ENCODE results near the gene VAX1. TPM values are rescaled to one million over a fixed set of nuclear protein-coding genes. Genes with fewer than 3 reads are reported as not detected.

Gene VAX1
- total RNA-seq, 2 experiments from 2014 or later: not detected

DNA sequence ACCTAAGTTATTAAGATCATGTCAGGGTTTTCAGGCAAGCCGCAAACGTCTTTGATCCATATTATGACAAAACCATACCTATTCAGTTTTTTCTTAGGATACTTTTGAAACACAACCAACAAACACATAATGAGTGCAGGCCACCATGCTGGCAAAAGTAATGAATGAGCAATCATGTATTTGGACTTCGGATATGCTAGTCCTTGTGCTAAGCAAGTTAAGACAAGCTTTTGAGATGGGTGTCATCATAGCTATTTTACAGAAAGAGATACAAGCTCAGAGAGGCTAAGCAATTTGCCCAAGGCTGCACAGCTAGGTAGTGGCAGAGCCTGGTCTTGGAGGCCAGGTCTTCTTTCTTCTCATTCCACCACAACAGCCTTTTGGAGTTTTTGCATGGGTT is 46.8 kb upstream of the VAX1 start:
- no peaks in the 10 kb centered on the region for H3K9me2 ChIP-seq (ENCODE audit: insufficient read depth, low read length)
- H2AFZ ChIP-seq (ENCODE audit: low read length): no peak overlapping the region
- no peak for TF ChIP-seq EZH2phosphoT487 (IDR thresholded peaks at IDR 0.05; ENCODE audit: borderline replicate concordance, low read depth, low read length)
- TF ChIP-seq, protein P1, sequence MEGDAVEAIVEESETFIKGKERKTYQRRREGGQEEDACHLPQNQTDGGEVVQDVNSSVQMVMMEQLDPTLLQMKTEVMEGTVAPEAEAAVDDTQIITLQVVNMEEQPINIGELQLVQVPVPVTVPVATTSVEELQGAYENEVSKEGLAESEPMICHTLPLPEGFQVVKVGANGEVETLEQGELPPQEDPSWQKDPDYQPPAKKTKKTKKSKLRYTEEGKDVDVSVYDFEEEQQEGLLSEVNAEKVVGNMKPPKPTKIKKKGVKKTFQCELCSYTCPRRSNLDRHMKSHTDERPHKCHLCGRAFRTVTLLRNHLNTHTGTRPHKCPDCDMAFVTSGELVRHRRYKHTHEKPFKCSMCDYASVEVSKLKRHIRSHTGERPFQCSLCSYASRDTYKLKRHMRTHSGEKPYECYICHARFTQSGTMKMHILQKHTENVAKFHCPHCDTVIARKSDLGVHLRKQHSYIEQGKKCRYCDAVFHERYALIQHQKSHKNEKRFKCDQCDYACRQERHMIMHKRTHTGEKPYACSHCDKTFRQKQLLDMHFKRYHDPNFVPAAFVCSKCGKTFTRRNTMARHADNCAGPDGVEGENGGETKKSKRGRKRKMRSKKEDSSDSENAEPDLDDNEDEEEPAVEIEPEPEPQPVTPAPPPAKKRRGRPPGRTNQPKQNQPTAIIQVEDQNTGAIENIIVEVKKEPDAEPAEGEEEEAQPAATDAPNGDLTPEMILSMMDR (conservative IDR thresholded peaks at IDR 0.05; ENCODE audit: low read length): no peak
- no peak for DNase-seq (ENCODE audit: low spot score)
- H3K79me2 ChIP-seq (ENCODE audit: insufficient read depth, low read depth, low read length): no peaks in the 10 kb centered on the region
- BruUV-seq (replicated peaks): no TSS peak
- no peaks in the 10 kb centered on the region for H4K20me1 ChIP-seq (ENCODE audit: insufficient read depth, low read length)
- no peak overlapping the region for H3K4me2 ChIP-seq (ENCODE audit: low read length)
- no peak overlapping the region for H3K27ac ChIP-seq (ENCODE audit: low read depth, low read length, poor library complexity, severe bottlenecking)
- H3K9me3 ChIP-seq (ENCODE audit: low read length): no peaks in the 10 kb centered on the region
- intact Hi-C loops (cut with micrococcal nuclease; ENCODE audit: unreplicated experiment): no loop called here
- CTCF ChIA-PET (ENCODE audit: unreplicated experiment): no interaction called here
- H3K4me3 ChIP-seq (ENCODE audit: low read depth, low read length, poor library complexity, severe bottlenecking): no peak overlapping the region
- H3K4me1 ChIP-seq (ENCODE audit: insufficient read depth, low read length, poor library complexity, severe bottlenecking): no peaks in the 10 kb centered on the region
- POLR2A ChIA-PET: no interaction called here
- H3K36me3 ChIP-seq (ENCODE audit: insufficient read depth, low read length): no peaks in the 10 kb centered on the region

DNA sequence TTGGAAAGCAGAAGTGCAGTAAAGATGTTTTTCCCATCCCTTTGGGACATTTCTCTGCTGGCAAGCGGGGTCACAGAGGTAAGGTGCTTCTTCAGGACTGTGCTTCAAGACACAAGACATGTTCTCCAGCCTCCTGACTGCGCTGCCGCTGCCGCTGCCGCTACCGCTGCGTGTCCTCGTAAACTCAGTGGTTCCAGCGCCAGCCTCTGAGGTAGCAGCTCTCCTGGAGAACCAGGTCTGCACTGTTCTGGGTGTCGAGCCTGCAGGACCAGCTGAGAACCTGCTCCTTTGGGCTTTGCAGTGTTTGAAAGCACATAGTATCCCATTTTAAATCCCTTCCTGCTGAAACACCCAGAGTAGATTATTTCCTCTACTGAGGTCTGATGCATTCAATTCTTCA is 46.2 kb upstream of the VAX1 start:
- no peak for DNase-seq (ENCODE audit: low spot score)
- no peaks in the 10 kb centered on the region for H3K9me3 ChIP-seq (ENCODE audit: low read length)
- H3K4me1 ChIP-seq (ENCODE audit: insufficient read depth, low read length, poor library complexity, severe bottlenecking): no peaks in the 10 kb centered on the region
- H3K4me2 ChIP-seq (ENCODE audit: low read length): no peak overlapping the region
- H3K27ac ChIP-seq (ENCODE audit: low read depth, low read length, poor library complexity, severe bottlenecking): no peak overlapping the region
- ChIA-PET POLR2A (no interaction called here), CTCF (ENCODE audit: unreplicated experiment) (no interaction called here)
- H3K4me3 ChIP-seq (ENCODE audit: low read depth, low read length, poor library complexity, severe bottlenecking): no peak overlapping the region
- TF ChIP-seq EZH2phosphoT487 (IDR thresholded peaks at IDR 0.05; ENCODE audit: borderline replicate concordance, low read depth, low read length): no peak
- TF ChIP-seq, protein P1 (conservative IDR thresholded peaks at IDR 0.05; ENCODE audit: low read length): no peak
- no peaks in the 10 kb centered on the region for H4K20me1 ChIP-seq (ENCODE audit: insufficient read depth, low read length)
- no peaks in the 10 kb centered on the region for H3K9me2 ChIP-seq (ENCODE audit: insufficient read depth, low read length)
- H2AFZ ChIP-seq (ENCODE audit: low read length): no peak overlapping the region
- intact Hi-C loops (cut with micrococcal nuclease; ENCODE audit: unreplicated experiment): no loop called here
- no TSS peak for BruUV-seq (replicated peaks)
- H3K36me3 ChIP-seq (ENCODE audit: insufficient read depth, low read length): no peaks in the 10 kb centered on the region
- H3K79me2 ChIP-seq (ENCODE audit: insufficient read depth, low read depth, low read length): no peaks in the 10 kb centered on the region

DNA sequence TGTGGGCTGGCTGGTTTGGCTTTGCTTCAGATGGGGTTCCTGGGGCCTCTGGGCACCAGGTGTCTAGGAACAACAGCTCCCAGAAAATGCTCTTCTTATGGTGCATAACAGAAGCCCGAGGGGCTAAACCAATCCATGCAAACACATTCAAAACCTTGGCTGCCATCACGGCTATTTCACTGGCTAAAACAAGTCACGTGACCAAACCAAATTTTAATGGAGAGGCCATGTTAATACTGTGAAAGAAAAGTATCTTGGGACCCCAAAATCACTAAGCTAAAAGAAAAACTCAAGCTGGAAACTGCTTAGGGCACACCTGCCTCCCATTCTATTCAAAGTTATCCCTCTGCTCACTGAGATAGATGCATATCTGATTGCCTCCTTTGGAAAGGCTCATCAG is 40.1 kb upstream of the VAX1 start:
- Histone ChIP-seq H3K4me2 (ENCODE audit: low read length) (no peak overlapping the region), H3K27ac (ENCODE audit: low read depth, low read length, poor library complexity, severe bottlenecking) (no peak overlapping the region), H3K4me1 (ENCODE audit: insufficient read depth, low read length, poor library complexity, severe bottlenecking) (peaks cover 9% of the 10 kb centered on the region), H3K79me2 (ENCODE audit: insufficient read depth, low read depth, low read length) (no peaks in the 10 kb centered on the region), H3K9me3 (ENCODE audit: low read length) (no peaks in the 10 kb centered on the region), H3K36me3 (ENCODE audit: insufficient read depth, low read length) (no peaks in the 10 kb centered on the region), H3K9me2 (ENCODE audit: insufficient read depth, low read length) (no peaks in the 10 kb centered on the region), H3K4me3 (ENCODE audit: low read depth, low read length, poor library complexity, severe bottlenecking) (no peak overlapping the region), H2AFZ (ENCODE audit: low read length) (no peak overlapping the region), H4K20me1 (ENCODE audit: insufficient read depth, low read length) (no peaks in the 10 kb centered on the region)
- TF ChIP-seq EZH2phosphoT487 (IDR thresholded peaks at IDR 0.05; ENCODE audit: borderline replicate concordance, low read depth, low read length): no peak
- TF ChIP-seq, protein P1 (conservative IDR thresholded peaks at IDR 0.05; ENCODE audit: low read length): no peak
- intact Hi-C loops (cut with micrococcal nuclease; ENCODE audit: unreplicated experiment): no loop called here
- CTCF ChIA-PET (ENCODE audit: unreplicated experiment): no interaction called here
- no TSS peak for BruUV-seq (replicated peaks)
- DNase-seq (ENCODE audit: low spot score): no peak
- POLR2A ChIA-PET: interaction anchor here (0.6 kb wide), 1 partner anchor 180 kb away, joined by 3 read pairs; no protein-coding TSS in a partner anchor
